ENCODE measurements around the gene RNF114.
"Not testable (repeated sequence)": the region's sequence is repeated elsewhere in the genome, so short reads cannot be mapped to it uniquely, and the experiment has no call there.

Gene RNF114

GRCh38 chr20:49936153-49937026 is at the start of gene RNF114:
TSS of gene RNF114 (plus strand) at chr20:49936397. CDS start at chr20:49936413, 16 bp downstream.
- peak; percentile 95 for DNase-seq

GRCh38 chr20:49886571-49887213 is 49.5 kb upstream of the RNF114 start:
- DNase-seq, result no peak

- no peak for DNase-seq
Observed at GRCh38 chr20:49887251-49888211, 48.7 kb upstream of the RNF114 start.

- DNase-seq, result peak; percentile 90
Observed at GRCh38 chr20:49888212-49889000, 47.8 kb upstream of the RNF114 start.

- DNase-seq, result no peak
Observed at GRCh38 chr20:49889001-49889934, 46.9 kb upstream of the RNF114 start.

GRCh38 chr20:49889935-49890333 is 46.3 kb upstream of the RNF114 start:
- DNase-seq, result no peak

DNA sequence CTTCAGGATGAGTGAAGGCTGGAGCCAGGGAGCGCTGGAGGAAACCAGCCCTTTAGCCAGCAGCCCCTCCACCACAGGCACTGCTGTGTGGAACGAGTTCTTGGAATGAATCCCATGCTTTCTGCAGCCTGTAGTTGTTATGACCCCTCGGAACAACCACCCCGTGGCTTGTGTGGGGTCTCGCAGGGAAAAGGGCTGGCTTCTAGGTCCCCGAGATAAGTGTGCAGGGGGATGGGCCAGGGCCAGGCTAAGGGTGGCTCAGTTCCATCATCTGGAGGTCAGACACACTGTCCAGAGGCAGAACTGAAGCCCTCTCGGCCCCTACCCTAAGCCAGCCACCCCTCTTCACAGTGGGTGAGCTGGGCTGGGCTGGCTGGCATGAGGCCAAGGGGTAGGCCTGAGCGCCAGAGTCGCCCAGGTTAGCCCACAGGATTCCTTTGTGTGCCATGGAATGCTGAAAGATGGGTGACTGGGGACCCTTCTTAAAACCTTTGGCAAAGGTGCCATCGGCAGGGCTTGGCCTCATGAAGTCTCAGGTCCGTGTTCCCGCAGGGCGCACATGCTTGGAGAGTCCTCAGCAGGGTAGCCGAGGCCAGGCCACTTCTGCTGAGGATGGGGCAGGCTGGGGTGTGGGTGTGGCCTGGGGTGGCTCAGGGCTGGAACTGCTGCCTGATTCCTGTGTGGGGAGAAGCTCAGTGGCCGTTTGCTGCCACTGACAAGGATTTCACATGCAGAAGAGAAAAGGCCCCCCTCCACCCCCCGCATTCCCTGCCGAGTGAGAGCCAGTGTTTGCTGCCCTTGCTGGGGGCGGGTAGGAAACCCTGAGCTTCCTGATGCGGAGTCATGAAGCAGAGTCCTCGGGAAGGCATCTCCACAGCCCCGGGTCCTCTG is 45.5 kb upstream of the RNF114 start:
- DNase-seq, result no peak

GRCh38 chr20:49891476-49892110 is 44.6 kb upstream of the RNF114 start:
- DNase-seq, result no peak

DNA sequence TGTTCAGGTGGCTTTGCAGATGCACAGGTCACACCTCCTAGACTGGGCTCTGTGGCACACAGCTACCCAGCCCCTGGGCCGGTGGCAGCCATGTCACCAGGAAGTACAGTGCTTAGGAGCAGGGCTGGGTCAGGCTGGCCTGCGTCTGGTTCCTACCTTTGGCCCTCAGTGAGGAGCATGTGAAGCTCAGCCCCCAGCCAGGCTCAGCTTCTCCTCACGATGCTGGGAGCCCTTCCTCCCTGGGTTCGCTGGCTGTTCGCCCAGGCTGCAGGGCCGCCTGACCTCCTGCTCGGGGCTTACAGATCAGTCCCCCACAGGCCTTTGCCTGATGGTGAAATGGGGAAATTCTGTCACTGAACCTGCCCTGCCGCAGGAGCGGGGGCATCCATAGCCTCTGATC is 43.9 kb upstream of the RNF114 start:
- peak; percentile 31 for DNase-seq

- DNase-seq, result no peak
Observed at GRCh38 chr20:49892817-49893216, 43.4 kb upstream of the RNF114 start.

DNA sequence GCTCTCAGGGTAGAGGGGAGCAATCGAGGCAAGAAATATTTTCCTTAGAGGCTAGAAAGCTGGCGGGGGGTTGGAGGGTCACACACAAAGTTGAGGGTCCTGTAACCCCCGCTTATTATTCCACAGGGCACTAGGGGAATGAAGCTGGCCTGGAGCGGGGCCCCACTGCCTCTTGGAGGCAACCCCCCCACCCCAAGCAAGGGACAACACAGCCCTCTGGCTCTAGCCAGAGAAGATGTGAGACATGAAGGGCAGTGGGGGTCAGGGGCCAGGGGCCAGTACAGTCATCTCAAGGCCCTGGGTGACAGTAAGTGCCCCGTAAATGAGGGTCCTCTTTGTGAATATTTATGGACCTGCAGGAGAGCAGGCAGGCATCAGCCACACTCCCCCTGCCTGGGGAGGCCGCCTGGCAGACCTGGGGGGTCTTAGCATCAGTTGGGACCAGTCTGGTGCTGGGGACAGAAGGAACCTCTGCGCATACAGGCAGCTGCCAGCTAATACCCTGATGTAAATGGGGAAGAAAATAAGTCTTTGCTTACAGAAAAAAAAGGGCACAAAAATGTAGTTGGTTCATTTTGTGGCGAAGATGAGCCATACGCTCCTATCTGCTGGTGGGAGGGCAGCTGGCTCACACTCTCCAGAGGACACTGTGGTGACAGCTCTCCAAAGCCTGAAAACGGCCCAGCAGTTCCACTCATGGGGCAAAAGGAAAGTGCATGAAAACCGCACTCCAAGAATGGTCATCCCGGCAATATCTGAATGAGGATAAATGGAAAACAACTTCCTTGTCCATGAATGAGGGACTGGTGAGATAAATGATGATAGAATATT is 42.7 kb upstream of the RNF114 start:
- no peak for DNase-seq

DNA sequence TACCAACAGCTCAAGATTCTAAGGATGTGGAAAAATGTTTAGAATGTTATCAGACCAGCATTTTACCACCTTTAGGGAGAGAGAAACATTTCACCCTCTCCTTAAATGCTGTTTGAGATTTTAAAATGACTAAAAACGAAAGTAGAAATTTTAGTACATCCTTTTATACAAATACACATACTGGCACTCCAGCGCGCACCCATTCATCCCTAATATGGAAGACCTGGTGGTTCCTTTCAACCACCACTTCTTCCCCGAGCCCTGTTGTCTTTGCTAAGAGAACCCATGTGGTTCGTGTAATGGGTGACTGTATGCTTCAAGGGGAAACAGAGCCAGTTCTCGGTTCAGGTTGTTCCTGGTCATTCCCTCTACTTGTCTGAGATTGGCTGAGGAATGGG is 42.1 kb upstream of the RNF114 start:
- DNase-seq, result no peak

DNA sequence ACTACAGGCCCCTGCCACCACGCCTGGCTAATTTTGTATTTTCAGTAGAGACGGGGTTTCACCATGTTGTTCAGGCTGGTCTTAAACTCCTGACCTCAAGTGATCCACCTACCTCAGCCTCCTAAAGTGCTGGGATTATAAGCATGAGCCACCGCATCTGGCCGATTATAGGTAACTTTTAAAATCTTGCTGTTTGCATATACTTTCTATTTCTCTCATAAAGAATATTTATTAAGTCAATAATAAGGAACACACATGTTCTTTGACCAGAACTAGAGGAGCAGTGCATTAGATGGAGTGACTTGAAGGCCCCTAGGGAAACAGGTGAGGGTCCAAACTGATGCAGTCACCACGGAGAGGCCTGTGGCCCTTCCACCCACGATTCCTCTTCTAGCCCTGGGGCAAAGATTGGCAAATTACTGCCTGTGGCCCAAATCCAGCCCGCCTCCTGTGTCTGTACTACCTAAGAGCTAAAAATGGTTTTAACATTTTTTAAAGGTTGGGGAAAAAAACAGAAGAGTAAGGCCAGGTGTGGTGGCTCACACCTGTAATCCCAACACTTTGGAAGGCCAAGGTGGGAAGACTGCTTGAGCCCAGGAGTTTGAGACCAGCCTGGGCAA is 40.6 kb upstream of the RNF114 start:
- DNase-seq, result not testable (repeated sequence)

DNA sequence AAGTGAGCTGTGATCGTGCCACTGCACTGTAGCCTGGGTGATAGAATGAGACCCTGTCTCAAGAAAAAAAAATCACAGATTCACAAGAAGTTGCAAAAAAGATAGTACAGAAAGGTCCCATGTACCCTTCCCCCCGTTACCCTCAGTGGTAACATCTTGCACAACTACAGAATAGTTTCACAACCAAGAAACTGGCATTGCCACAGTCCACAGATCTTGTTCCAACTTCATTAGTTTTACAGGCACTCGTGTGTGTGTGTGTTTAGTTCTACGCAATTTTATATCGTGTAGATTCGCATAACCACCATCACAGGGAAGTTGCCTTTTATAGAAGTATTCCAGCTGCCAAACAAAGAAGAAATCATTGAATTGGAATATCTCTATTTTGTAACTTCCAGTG is 40.0 kb upstream of the RNF114 start:
- no peak for DNase-seq

- no peak for DNase-seq
Observed at GRCh38 chr20:49899541-49900383, 36.4 kb upstream of the RNF114 start.

DNA sequence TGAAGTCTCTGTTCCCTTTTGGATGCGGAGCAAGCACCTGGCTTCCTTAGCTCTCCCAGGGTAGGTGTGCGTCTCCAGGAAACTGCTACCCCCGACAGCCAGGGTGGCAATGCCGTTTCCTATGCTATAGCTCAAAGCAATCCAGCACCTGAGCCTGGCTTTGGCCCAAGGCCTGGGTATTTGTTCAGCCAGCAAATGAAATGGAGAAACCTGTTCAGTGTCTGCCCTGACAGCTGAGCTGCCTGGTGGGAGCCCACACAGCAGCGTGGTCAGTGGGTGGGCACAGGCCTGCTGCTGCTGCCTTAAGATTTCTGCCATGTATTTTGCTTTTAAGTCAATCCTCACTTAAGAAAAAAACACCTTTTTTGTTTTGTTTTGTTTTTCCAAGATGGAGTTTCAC is 34.6 kb upstream of the RNF114 start:
- DNase-seq, result no peak
